Neuronal stem cell (in vitro differentiated cells): ENCODE results near the gene THBS1.

ENCODE experiments used
- DNase-seq: peaks from one replicate; pipeline ENCODE4 v3.0.0-alpha.2; 2013; ENCODE audit warnings: low spot score
- H2AFZ ChIP-seq: one replicate; pipeline ENCODE4 v1.6.1; 2013; ENCODE audit warnings: mild to moderate bottlenecking, low read length, inconsistent platforms
- H2AK5ac ChIP-seq: 2 replicates; pipeline ENCODE4 v1.6.1; 2013; ENCODE audit warnings: low read depth, mild to moderate bottlenecking, inconsistent platforms, low read length, moderate library complexity, mixed read lengths
- H2BK120ac ChIP-seq: 2 replicates; pipeline ENCODE4 v1.6.1; 2013; ENCODE audit warnings: low read depth, mild to moderate bottlenecking, inconsistent platforms, low read length, moderate library complexity, mixed read lengths
- H2BK12ac ChIP-seq: one replicate; pipeline ENCODE4 v1.6.1; 2013; ENCODE audit warnings: low read length, inconsistent platforms
- H2BK15ac ChIP-seq: 2 replicates; pipeline ENCODE4 v1.6.1; 2013; ENCODE audit warnings: mild to moderate bottlenecking, low read length, inconsistent platforms, mixed read lengths
- H2BK5ac ChIP-seq: one replicate; pipeline ENCODE4 v1.6.1; 2013; ENCODE audit warnings: inconsistent platforms, mild to moderate bottlenecking, low read length, moderate library complexity
- H3K14ac ChIP-seq: one replicate; pipeline ENCODE4 v1.6.1; 2013; ENCODE audit warnings: low read length, inconsistent platforms
- H3K18ac ChIP-seq: 2 replicates; pipeline ENCODE4 v1.6.1; 2013; ENCODE audit warnings: low read length, inconsistent platforms
- H3K23ac ChIP-seq: 2 replicates; pipeline ENCODE4 v1.6.1; 2013; ENCODE audit warnings: low read depth, mild to moderate bottlenecking, mixed read lengths, low read length, inconsistent platforms; ENCODE audit not compliant: poor library complexity
- H3K27ac ChIP-seq: replicated peaks from 3 replicates; pipeline ENCODE4 v1.5.1; 2013; ENCODE audit warnings: low read length, inconsistent platforms
- H3K27me3 ChIP-seq, 3 experiments: 2 replicates each; pipeline ENCODE4 v1.6.1; 2013; ENCODE audit warnings: low read length in 3 of 3, mild to moderate bottlenecking in 2 of 3, inconsistent platforms in 1 of 3, low read depth in 1 of 3, mixed read lengths in 1 of 3, moderate library complexity in 1 of 3; ENCODE audit not compliant: control insufficient read depth in 3 of 3, insufficient read depth in 3 of 3
- H3K36me3 ChIP-seq, 2 donors: replicated peaks in 1 of 2; 2 replicates each; pipeline ENCODE4 v1.6.1; 2013; ENCODE audit warnings: low read length in 2 of 2; ENCODE audit not compliant: control insufficient read depth in 2 of 2, insufficient read depth in 2 of 2
- H3K4ac ChIP-seq: 2 replicates; pipeline ENCODE4 v1.6.1; 2013; ENCODE audit warnings: inconsistent platforms, mild to moderate bottlenecking, low read length, moderate library complexity
- H3K4me1 ChIP-seq, 2 donors: 1 replicate in 1 of 2; 2 replicates in 1 of 2; pipeline ENCODE4 v1.6.1; 2013; ENCODE audit warnings: low read length in 2 of 2, low read depth in 1 of 2; ENCODE audit not compliant: control insufficient read depth in 2 of 2, insufficient read depth in 1 of 2
- H3K4me2 ChIP-seq: one replicate; pipeline ENCODE4 v1.6.1; 2013; ENCODE audit warnings: mild to moderate bottlenecking, low read length, inconsistent platforms; ENCODE audit not compliant: insufficient read depth, poor library complexity, severe bottlenecking
- H3K4me3 ChIP-seq, 2 donors: 2 replicates each; pipeline ENCODE4 v1.5.1; 2013; ENCODE audit warnings: low read length in 2 of 2, mild to moderate bottlenecking in 2 of 2, inconsistent platforms in 1 of 2, moderate library complexity in 1 of 2
- H3K79me1 ChIP-seq: one replicate; pipeline ENCODE4 v1.6.1; 2013; ENCODE audit warnings: low read depth, mild to moderate bottlenecking, inconsistent platforms, low read length, moderate library complexity
- H3K9ac ChIP-seq: one replicate; pipeline ENCODE4 v1.6.1; 2013; ENCODE audit warnings: mild to moderate bottlenecking, low read depth, low read length, inconsistent platforms; ENCODE audit not compliant: poor library complexity
- H3K9me3 ChIP-seq, 2 donors: replicated peaks in 1 of 2; 2 replicates each; pipeline versions ENCODE3 to v1.6.1; 2013; ENCODE audit warnings: low read length in 2 of 2, mild to moderate bottlenecking in 2 of 2, inconsistent platforms in 1 of 2, low read depth in 1 of 2, mixed read lengths in 1 of 2, moderate library complexity in 1 of 2; ENCODE audit not compliant: control insufficient read depth in 2 of 2, insufficient read depth in 1 of 2
- H4K8ac ChIP-seq: one replicate; pipeline ENCODE4 v1.6.1; 2013; ENCODE audit warnings: low read depth, mild to moderate bottlenecking, inconsistent platforms, low read length, moderate library complexity
- H4K91ac ChIP-seq: one replicate; pipeline ENCODE4 v1.6.1; 2013; ENCODE audit warnings: low read length, low read depth, mild to moderate bottlenecking, inconsistent platforms; ENCODE audit not compliant: poor library complexity
- WGBS, 2 donors: extraction: QIAGEN DNeasy Blood & Tissue Kit; methylation state at CpG; one replicate each; pipeline ENCODE4 v1.1.7; 2013; ENCODE audit warnings: missing lambda C conversion rate in 2 of 2, mixed read lengths in 1 of 2; ENCODE audit not compliant: insufficient read length in 2 of 2, insufficient replicate concordance in 1 of 2; ENCODE audit errors: extremely low coverage in 2 of 2; 5-methylcytosine and 5-hydroxymethylcytosine counted together

THBS1 gene

DNA sequence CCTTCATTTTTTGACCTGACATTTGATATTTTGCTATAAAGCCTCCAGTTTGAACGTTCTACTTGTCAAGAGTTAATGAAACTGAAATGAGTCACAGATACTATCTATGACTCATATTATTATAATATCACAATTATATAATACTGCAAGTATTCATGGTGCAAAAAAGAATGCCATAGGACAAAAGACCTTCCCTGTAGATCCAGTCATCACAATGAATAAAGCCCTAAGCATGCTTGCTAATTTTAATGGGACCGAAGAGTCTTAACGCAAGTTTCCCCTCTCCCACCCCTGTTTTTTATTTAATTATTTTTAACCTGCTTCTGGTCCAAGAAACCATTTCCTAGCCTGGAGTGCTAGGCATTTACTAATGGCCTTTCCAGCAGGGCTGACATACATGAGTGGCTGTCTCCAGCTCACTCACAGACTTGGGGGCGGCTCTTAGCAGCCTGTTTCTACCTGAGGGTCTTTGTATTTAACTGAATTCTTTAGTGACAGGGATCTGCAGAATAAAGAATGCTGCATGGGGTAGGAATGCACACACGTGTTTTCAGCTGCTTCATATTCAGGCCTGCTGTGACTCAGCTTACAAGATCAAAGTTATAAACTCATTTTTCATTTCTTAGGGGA, 61.2 kb downstream of the THBS1 start:
- no peak overlapping the region for H3K18ac ChIP-seq
- H3K9me3 ChIP-seq = peaks cover 0 to 2% of the 10 kb centered on the region in 2 donors
- H3K4me1 ChIP-seq = peaks cover 12 to 15% of the 10 kb centered on the region in 2 donors
- H3K36me3 ChIP-seq = no peaks in the 10 kb centered on the region
- H3K27ac ChIP-seq = no peak overlapping the region
- no peak overlapping the region for H3K4ac ChIP-seq
- no peaks in the 10 kb centered on the region for H3K79me1 ChIP-seq
- H2BK120ac ChIP-seq = no peak overlapping the region
- no peaks in the 10 kb centered on the region for H3K27me3 ChIP-seq
- no peak overlapping the region for H3K9ac ChIP-seq
- H2AFZ ChIP-seq = peak overlapping the region; percentile 5
- H4K91ac ChIP-seq = no peak overlapping the region
- no peak overlapping the region for H3K14ac ChIP-seq
- H3K4me3 ChIP-seq = no peak overlapping the region
- no peak overlapping the region for H2BK12ac ChIP-seq
- H3K23ac ChIP-seq = no peak overlapping the region
- peak; percentile 48 for DNase-seq
- no peak overlapping the region for H2AK5ac ChIP-seq
- H2BK5ac ChIP-seq = no peak overlapping the region
- WGBS, 2 donors = no CpG with 5 or more reads among the region's 5 CpGs
- no peak overlapping the region for H3K4me2 ChIP-seq
- no peak overlapping the region for H4K8ac ChIP-seq
- no peak overlapping the region for H2BK15ac ChIP-seq

- Histone ChIP-seq H3K23ac (no peak overlapping the region), H3K4me1 (peaks cover 10 to 15% of the 10 kb centered on the region in 2 donors), H3K27ac (no peak overlapping the region), H3K4me2 (no peak overlapping the region), H3K36me3 (no peaks in the 10 kb centered on the region), H4K91ac (no peak overlapping the region), H2AK5ac (no peak overlapping the region), H4K8ac (no peak overlapping the region), H2BK5ac (no peak overlapping the region), H2BK15ac (no peak overlapping the region), H3K79me1 (no peaks in the 10 kb centered on the region), H2BK12ac (no peak overlapping the region), H3K4me3 (no peak overlapping the region), H3K27me3 (no peaks in the 10 kb centered on the region), H3K9ac (no peak overlapping the region), H3K18ac (no peak overlapping the region), H2AFZ (no peak overlapping the region), H3K14ac (no peak overlapping the region), H3K4ac (no peak overlapping the region), H3K9me3 (no peaks in the 10 kb centered on the region), H2BK120ac (no peak overlapping the region)
- no CpG with 5 or more reads among the region's 1 CpG for whole genome bisulfite sequencing, 2 donors
- no peak for DNase-seq
Observed at GRCh38 chr15:39643727-39644126, 62.8 kb downstream of the THBS1 start.

- H3K4me3 ChIP-seq = no peak overlapping the region
- no peak overlapping the region for H3K18ac ChIP-seq
- no peaks in the 10 kb centered on the region for H3K27me3 ChIP-seq
- WGBS, 2 donors = no CpG with 5 or more reads among the region's 13 CpGs
- no peak overlapping the region for H3K23ac ChIP-seq
- H2AFZ ChIP-seq = no peak overlapping the region
- no peaks in the 10 kb centered on the region for H3K9me3 ChIP-seq
- H3K79me1 ChIP-seq = no peaks in the 10 kb centered on the region
- H2BK12ac ChIP-seq = no peak overlapping the region
- H2AK5ac ChIP-seq = no peak overlapping the region
- H3K36me3 ChIP-seq = no peaks in the 10 kb centered on the region
- H2BK5ac ChIP-seq = no peak overlapping the region
- H3K4me1 ChIP-seq = peaks cover 10 to 15% of the 10 kb centered on the region in 2 donors
- no peak overlapping the region for H3K9ac ChIP-seq
- no peak overlapping the region for H2BK120ac ChIP-seq
- H2BK15ac ChIP-seq = no peak overlapping the region
- no peak overlapping the region for H3K14ac ChIP-seq
- no peak overlapping the region for H3K27ac ChIP-seq
- H3K4ac ChIP-seq = no peak overlapping the region
- H4K91ac ChIP-seq = no peak overlapping the region
- H3K4me2 ChIP-seq = no peak overlapping the region
- DNase-seq = no peak
- H4K8ac ChIP-seq = no peak overlapping the region
Observed at GRCh38 chr15:39644136-39644535, 63.3 kb downstream of the THBS1 start.

- WGBS, 2 donors = no CpG with 5 or more reads among the region's 20 CpGs
- H3K36me3 ChIP-seq = no peaks in the 10 kb centered on the region
- no peak overlapping the region for H3K4me3 ChIP-seq
- H3K27ac ChIP-seq = no peak overlapping the region
- peak overlapping the region; percentile 94 for H2BK12ac ChIP-seq
- H2BK5ac ChIP-seq = peak overlapping the region; percentile 43
- H2BK120ac ChIP-seq = peak overlapping the region; percentile 10
- DNase-seq = no peak
- H3K27me3 ChIP-seq = no peaks in the 10 kb centered on the region
- H4K91ac ChIP-seq = peak overlapping the region; percentile 64
- H3K14ac ChIP-seq = peak overlapping the region; percentile 32
- peak overlapping the region; percentile 92 for H3K18ac ChIP-seq
- peak overlapping the region; percentile 71 for H2AFZ ChIP-seq
- H3K4me1 ChIP-seq = peaks cover 8 to 15% of the 10 kb centered on the region in 2 donors
- H2BK15ac ChIP-seq = peak overlapping the region; percentile 84
- H4K8ac ChIP-seq = peak overlapping the region; percentile 89
- H3K4me2 ChIP-seq = no peak overlapping the region
- no peaks in the 10 kb centered on the region for H3K79me1 ChIP-seq
- peak overlapping the region; percentile 90 for H3K4ac ChIP-seq
- no peak overlapping the region for H3K9ac ChIP-seq
- peak overlapping the region; percentile 73 for H2AK5ac ChIP-seq
- H3K23ac ChIP-seq = peak overlapping the region; percentile 1
- no peaks in the 10 kb centered on the region for H3K9me3 ChIP-seq
Observed at GRCh38 chr15:39645138-39645975, 64.5 kb downstream of the THBS1 start.
